Measurements from ENCODE around the gene HTR4.

DNA sequence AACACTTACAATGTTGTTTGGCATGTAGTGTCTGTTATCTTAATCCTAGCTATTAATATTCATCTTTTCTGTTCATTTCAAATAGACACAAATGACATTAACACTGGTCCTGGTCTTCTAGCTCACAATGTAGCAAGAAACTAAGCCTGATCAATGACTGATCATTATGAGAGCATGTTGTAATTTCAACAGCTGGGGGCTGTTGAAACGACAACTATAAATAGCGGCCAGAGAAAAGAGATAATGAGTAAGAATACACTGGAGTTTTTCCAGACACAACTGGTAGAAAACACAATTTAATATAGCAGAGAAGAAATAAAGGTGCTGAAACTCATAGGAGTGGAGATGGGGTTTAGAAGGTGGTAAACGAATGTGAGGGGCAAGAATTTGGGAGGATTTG is 89.2 kb downstream of the HTR4 start:
- TF ChIP-seq POLR2A (IDR thresholded peaks at IDR 0.05), result no peak
- TF ChIP-seq, protein P1, sequence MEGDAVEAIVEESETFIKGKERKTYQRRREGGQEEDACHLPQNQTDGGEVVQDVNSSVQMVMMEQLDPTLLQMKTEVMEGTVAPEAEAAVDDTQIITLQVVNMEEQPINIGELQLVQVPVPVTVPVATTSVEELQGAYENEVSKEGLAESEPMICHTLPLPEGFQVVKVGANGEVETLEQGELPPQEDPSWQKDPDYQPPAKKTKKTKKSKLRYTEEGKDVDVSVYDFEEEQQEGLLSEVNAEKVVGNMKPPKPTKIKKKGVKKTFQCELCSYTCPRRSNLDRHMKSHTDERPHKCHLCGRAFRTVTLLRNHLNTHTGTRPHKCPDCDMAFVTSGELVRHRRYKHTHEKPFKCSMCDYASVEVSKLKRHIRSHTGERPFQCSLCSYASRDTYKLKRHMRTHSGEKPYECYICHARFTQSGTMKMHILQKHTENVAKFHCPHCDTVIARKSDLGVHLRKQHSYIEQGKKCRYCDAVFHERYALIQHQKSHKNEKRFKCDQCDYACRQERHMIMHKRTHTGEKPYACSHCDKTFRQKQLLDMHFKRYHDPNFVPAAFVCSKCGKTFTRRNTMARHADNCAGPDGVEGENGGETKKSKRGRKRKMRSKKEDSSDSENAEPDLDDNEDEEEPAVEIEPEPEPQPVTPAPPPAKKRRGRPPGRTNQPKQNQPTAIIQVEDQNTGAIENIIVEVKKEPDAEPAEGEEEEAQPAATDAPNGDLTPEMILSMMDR (IDR thresholded peaks at IDR 0.05), result no peak

Measured in esophagus squamous epithelium (tissue), 4 donors.